CD4-positive, alpha-beta T cell (primary cell): ENCODE data around the gene BANP. TPM values are rescaled to one million over a fixed set of nuclear protein-coding genes. Genes with fewer than 3 reads are reported as not detected.
A peak's percentile ranks its signal among the peaks of the same experiment; 100 is the strongest.

Source experiments
- ATAC-seq: fragments of 200-7000 bp; cut with Tn5 transposase; one replicate; pipeline ENCODE4 v1.10.0; 2022; ENCODE audit warnings: mild to moderate bottlenecking; ENCODE audit not compliant: poor library complexity
- CTCF ChIA-PET: fragments of 350-600 bp; sonication (Branson Sonifier 250); formaldehyde crosslinking; loops from one replicate; lab custom pipeline; 2021; ENCODE audit warnings: antibody characterized with exemption, inconsistent platforms; lab: Charles Lee
- POLR2A ChIA-PET: fragments of 350-600 bp; sonication (Branson Sonifier 250); formaldehyde crosslinking; loops from one replicate; lab custom pipeline; 2021; ENCODE audit warnings: antibody characterized with exemption, inconsistent platforms; lab: Charles Lee
- DNase-seq, 14 experiments: peaks; one replicate each; pipeline ENCODE4 v3.0.0-alpha.2; 2013 to 2020; ENCODE audit warnings: mixed read lengths in 2 of 14
- H3K27ac ChIP-seq, 2 donors: one replicate each; pipeline versions ENCODE4 v1.5.1 to v1.7.0; 2013; ENCODE audit warnings: low read length in 2 of 2, low read depth in 1 of 2, mild to moderate bottlenecking in 1 of 2
- H3K27me3 ChIP-seq, 2 experiments: 1 replicate in 1 of 2; 2 replicates in 1 of 2; pipeline versions ENCODE4 v1.6.1 to v1.7.0; 2013; ENCODE audit warnings: low read length in 2 of 2, control low read depth in 1 of 2, mild to moderate bottlenecking in 1 of 2, moderate library complexity in 1 of 2; ENCODE audit not compliant: insufficient read depth in 2 of 2, control insufficient read depth in 1 of 2
- H3K36me3 ChIP-seq: one replicate; pipeline ENCODE4 v1.6.1; 2013; ENCODE audit warnings: low read length, control low read depth; ENCODE audit not compliant: insufficient read depth
- H3K4me1 ChIP-seq: one replicate; pipeline ENCODE4 v1.6.1; 2013; ENCODE audit warnings: low read length, control low read depth; ENCODE audit not compliant: insufficient read depth
- H3K4me3 ChIP-seq: one replicate; pipeline ENCODE4 v1.5.1; 2013; ENCODE audit warnings: mild to moderate bottlenecking, low read length, moderate library complexity
- H3K9me3 ChIP-seq, 2 experiments: 1 replicate in 1 of 2; 2 replicates in 1 of 2; pipeline versions ENCODE4 v1.6.1 to v1.7.0; 2013; ENCODE audit warnings: low read length in 2 of 2, mild to moderate bottlenecking in 2 of 2, control low read depth in 1 of 2, moderate library complexity in 1 of 2; ENCODE audit not compliant: control insufficient read depth in 1 of 2, insufficient read depth in 1 of 2
- H3K27ac Mint-ChIP-seq: one replicate; pipeline ENCODE4 v1.8.0; 2020; ENCODE audit warnings: mixed read lengths
- H3K27me3 Mint-ChIP-seq: one replicate; pipeline ENCODE4 v1.8.0; 2021; ENCODE audit warnings: mixed read lengths
- H3K36me3 Mint-ChIP-seq: one replicate; pipeline ENCODE4 v1.8.0; 2021; ENCODE audit warnings: low read depth, mixed read lengths
- H3K4me1 Mint-ChIP-seq: one replicate; pipeline ENCODE4 v1.8.0; 2021; ENCODE audit warnings: low read depth, mixed read lengths
- H3K4me3 Mint-ChIP-seq: one replicate; pipeline ENCODE4 v1.8.0; 2020; ENCODE audit warnings: mild to moderate bottlenecking, mixed read lengths
- H3K9me3 Mint-ChIP-seq: one replicate; pipeline ENCODE4 v1.8.0; 2020; ENCODE audit warnings: mixed read lengths
- CTCF ChIP-seq: fragments of 200-600 bp; IDR thresholded peaks from one replicate; pipeline ENCODE4 v1.8.0; 2022; ENCODE audit warnings: antibody characterized with exemption, mild to moderate bottlenecking
- intact Hi-C, 2 experiments: fragments of 100-400 bp; cut with DNase I in 1 of 2; cut with micrococcal nuclease in 1 of 2; formaldehyde crosslinking; loops; one replicate each; pipeline versions ENCODE4 v1.15.1 to v1.9.0; 2023 to 2025; cut with DNase I, micrococcal nuclease
- total RNA-seq, 174 experiments: library from RNA in 2 of 174; stranded (reverse) in 2 of 174; gene quantifications; one replicate each; pipeline ENCODE4 v1.2.3 and lab custom pipeline; 2021 to 2026

BANP gene
- total RNA-seq, 2 experiments from 2014 or later, result 57.5 to 58.6 TPM

- Mint-ChIP-seq H3K27ac (no peak overlapping the region), H3K4me1 (peaks cover 26% of the 10 kb centered on the region), H3K9me3 (no peaks in the 10 kb centered on the region), H3K4me3 (peak overlapping the region; percentile 65), H3K36me3 (peaks cover 21% of the 10 kb centered on the region), H3K27me3 (no peaks in the 10 kb centered on the region)
- no peak for TF ChIP-seq CTCF
- ChIA-PET CTCF (no interaction called here), POLR2A (interaction anchor here (1.0 kb wide), 2 partner anchors 182 to 627 kb away, joined by 3 to 5 read pairs; no protein-coding TSS in a partner anchor)
- Histone ChIP-seq H3K4me1 (peaks cover 34% of the 10 kb centered on the region), H3K36me3 (peaks cover 5% of the 10 kb centered on the region), H3K4me3 (no peak overlapping the region), H3K9me3 (no peaks in the 10 kb centered on the region), H3K27me3 (no peaks in the 10 kb centered on the region), H3K27ac (no peak overlapping the region)
- intact Hi-C loops, result no loop called here
- DNase-seq, result no peak
- no peak for ATAC-seq
Measured at GRCh38 chr16:87948735-87949070, 2.5 kb upstream of the BANP start.

GRCh38 chr16:87949071-87949744 lies 2.0 kb upstream of the BANP start:
- Histone ChIP-seq H3K9me3 (no peaks in the 10 kb centered on the region), H3K36me3 (peaks cover 7% of the 10 kb centered on the region), H3K4me1 (peaks cover 37% of the 10 kb centered on the region), H3K4me3 (no peak overlapping the region), H3K27me3 (no peaks in the 10 kb centered on the region), H3K27ac (no peak overlapping the region)
- Mint-ChIP-seq H3K27ac (no peak overlapping the region), H3K9me3 (no peaks in the 10 kb centered on the region), H3K36me3 (peaks cover 24% of the 10 kb centered on the region), H3K27me3 (no peaks in the 10 kb centered on the region), H3K4me1 (peaks cover 31% of the 10 kb centered on the region), H3K4me3 (peak overlapping the region; percentile 65)
- no peak for DNase-seq
- POLR2A ChIA-PET, result interaction anchor here (1.0 to 2.6 kb wide), 3 partner anchors 14 to 628 kb away, joined by 3 to 13 read pairs (median 5); no protein-coding TSS in a partner anchor
- intact Hi-C loops, result no loop called here
- CTCF ChIA-PET, result no interaction called here
- no peak for TF ChIP-seq CTCF
- no peak for ATAC-seq

- Histone ChIP-seq H3K27ac (peak overlapping the region; percentile 81 to 86), H3K27me3 (no peaks in the 10 kb centered on the region), H3K4me3 (peak overlapping the region; percentile 92), H3K4me1 (peaks cover 64% of the 10 kb centered on the region), H3K9me3 (no peaks in the 10 kb centered on the region), H3K36me3 (peaks cover 18% of the 10 kb centered on the region)
- Mint-ChIP-seq H3K4me1 (peaks cover 51% of the 10 kb centered on the region), H3K9me3 (no peaks in the 10 kb centered on the region), H3K27me3 (no peaks in the 10 kb centered on the region), H3K27ac (peak overlapping the region; percentile 99), H3K4me3 (peak overlapping the region; percentile 100), H3K36me3 (peaks cover 40% of the 10 kb centered on the region)
- ChIA-PET POLR2A (interaction anchor here (0.8 to 2.6 kb wide), 16 partner anchors 9 to 634 kb away, joined by 3 to 20 read pairs (median 4); partner anchors contain the start of genes FBXO31, KLHDC4, SLC7A5 and ZC3H18), CTCF (interaction anchor here (0.6 to 1.0 kb wide), 2 partner anchors 9 to 21 kb away, joined by 3 read pairs; no protein-coding TSS in a partner anchor)
- DNase-seq, result peak in 1 of 14 experiments; percentile 21
- ATAC-seq, result no peak
- no peak for TF ChIP-seq CTCF
- intact Hi-C loops, result loop anchor here (5.0 to 10.0 kb wide), 9 partner anchors 175 to 1397 kb away; partner anchors contain the start of genes MAP1LC3B (in 1 of the 2), MTHFSD (in 1 of the 2), ZCCHC14 (in 1 of the 2) and ZFPM1 (in 1 of the 2)
Measured at GRCh38 chr16:87951552-87952538, 611 bp downstream of the BANP start.
